ENCODE measurements around the gene PGM5. TPM values are rescaled to one million over a fixed set of nuclear protein-coding genes. Genes with fewer than 3 reads are reported as not detected.

PGM5 gene
- total and polyA plus RNA-seq, 2 of the 4 experiments (the other 2 are of a cell fraction): 8.3 to 14.7 TPM

- Histone ChIP-seq H3K27me3 (ENCODE audit: control insufficient read depth, insufficient read depth, low read length) (no peaks in the 10 kb centered on the region), H2AFZ (replicated peaks; ENCODE audit: low read length, poor library complexity) (no peak overlapping the region), H4K5ac (ENCODE audit: low read depth, low read length) (no peak overlapping the region), H3K23ac (ENCODE audit: low read depth, low read length) (no peak overlapping the region), H2BK15ac (ENCODE audit: low read depth, low read length) (no peak overlapping the region), H2AK5ac (ENCODE audit: low read depth, low read length) (no peak overlapping the region), H2BK120ac (ENCODE audit: low read depth, low read length) (no peak overlapping the region), H3K4me3 (ENCODE audit: insufficient read depth, low read depth, low read length) (no peak overlapping the region), H3K56ac (ENCODE audit: extremely low read depth, insufficient read depth, low read length) (no peak overlapping the region), H2BK5ac (ENCODE audit: low read depth, low read length, poor library complexity, severe bottlenecking) (no peak overlapping the region), H4K8ac (ENCODE audit: low read depth in 2 of 2, low read length in 2 of 2) (no peak overlapping the region), H3K4me1 (ENCODE audit: control insufficient read depth, insufficient read depth, low read length) (peaks cover 5% of the 10 kb centered on the region), H4K20me1 (ENCODE audit: insufficient read depth, low read length) (no peaks in the 10 kb centered on the region), H4K91ac (ENCODE audit: insufficient read depth, low read depth, low read length) (no peak overlapping the region), H3K27ac (ENCODE audit: insufficient read depth, low read length) (no peak overlapping the region), H3K14ac (replicated peaks; ENCODE audit: low read depth, low read length) (no peak overlapping the region), H2AK9ac (replicated peaks; ENCODE audit: low read depth, low read length, poor library complexity) (no peak overlapping the region), H3K9me1 (ENCODE audit: insufficient read depth, low read length) (no peaks in the 10 kb centered on the region), H2BK20ac (ENCODE audit: low read depth, low read length) (no peak overlapping the region), H3K9me3 (ENCODE audit: control insufficient read depth, insufficient read depth, low read length) (no peaks in the 10 kb centered on the region), H3K18ac (ENCODE audit: low read depth, low read length) (no peak overlapping the region), H3K4ac (ENCODE audit: low read depth, low read length) (no peak overlapping the region), H3K36me3 (ENCODE audit: control insufficient read depth, insufficient read depth, low read length) (no peaks in the 10 kb centered on the region), H3K79me1 (ENCODE audit: low read depth in 1 of 2, low read length in 2 of 2) (no peaks in the 10 kb centered on the region), H3K9ac (ENCODE audit: low read depth, low read length) (no peak overlapping the region), H3K4me2 (ENCODE audit: low read depth, low read length) (no peak overlapping the region)
- BruUV-seq (replicated peaks): no TSS peak
- POLR2A ChIA-PET (ENCODE audit: unreplicated experiment): no interaction called here
- TF ChIP-seq POLR2A (IDR thresholded peaks at IDR 0.05; ENCODE audit: low read depth, low read length): no peak
- no peak for TF ChIP-seq FOS (IDR thresholded peaks at IDR 0.05; ENCODE audit: low read depth, low read length)
- TF ChIP-seq SMC3 (IDR thresholded peaks at IDR 0.05; ENCODE audit: low read depth, low read length): no peak
- TF ChIP-seq RCOR1 (IDR thresholded peaks at IDR 0.05; ENCODE audit: insufficient replicate concordance, low read length): no peak
- TF ChIP-seq CHD1 (IDR thresholded peaks at IDR 0.05; ENCODE audit: low read depth, low read length): no peak
- dilution Hi-C loops (cut with HindIII; ENCODE audit: low sequenced_read_pairs, unreplicated experiment) (no loop called here), in situ Hi-C loops (cut with MboI; ENCODE audit: low sequenced_read_pairs) (no loop called here), intact Hi-C loops (cut with micrococcal nuclease) (no loop called here)
- DNase-seq (no peak), ATAC-seq (ENCODE audit: low read depth) (no peak)
- 100% methylated on average over 1 of the region's 2 CpGs; no CpG with 5 or more reads in 1 of the 2 experiments for WGBS, 2 experiments (ENCODE audit: extremely low coverage in 2 of 2, insufficient read length in 1 of 2)
- CTCF ChIA-PET: interaction anchor here (1.1 kb wide), 1 partner anchor 12 kb away, joined by 4 read pairs; no protein-coding TSS in a partner anchor
These were observed 73.2 kb downstream of the PGM5 start for GRCh38 chr9:68429631-68430030.
